ENCODE data around the gene NES.

Gene NES

DNA sequence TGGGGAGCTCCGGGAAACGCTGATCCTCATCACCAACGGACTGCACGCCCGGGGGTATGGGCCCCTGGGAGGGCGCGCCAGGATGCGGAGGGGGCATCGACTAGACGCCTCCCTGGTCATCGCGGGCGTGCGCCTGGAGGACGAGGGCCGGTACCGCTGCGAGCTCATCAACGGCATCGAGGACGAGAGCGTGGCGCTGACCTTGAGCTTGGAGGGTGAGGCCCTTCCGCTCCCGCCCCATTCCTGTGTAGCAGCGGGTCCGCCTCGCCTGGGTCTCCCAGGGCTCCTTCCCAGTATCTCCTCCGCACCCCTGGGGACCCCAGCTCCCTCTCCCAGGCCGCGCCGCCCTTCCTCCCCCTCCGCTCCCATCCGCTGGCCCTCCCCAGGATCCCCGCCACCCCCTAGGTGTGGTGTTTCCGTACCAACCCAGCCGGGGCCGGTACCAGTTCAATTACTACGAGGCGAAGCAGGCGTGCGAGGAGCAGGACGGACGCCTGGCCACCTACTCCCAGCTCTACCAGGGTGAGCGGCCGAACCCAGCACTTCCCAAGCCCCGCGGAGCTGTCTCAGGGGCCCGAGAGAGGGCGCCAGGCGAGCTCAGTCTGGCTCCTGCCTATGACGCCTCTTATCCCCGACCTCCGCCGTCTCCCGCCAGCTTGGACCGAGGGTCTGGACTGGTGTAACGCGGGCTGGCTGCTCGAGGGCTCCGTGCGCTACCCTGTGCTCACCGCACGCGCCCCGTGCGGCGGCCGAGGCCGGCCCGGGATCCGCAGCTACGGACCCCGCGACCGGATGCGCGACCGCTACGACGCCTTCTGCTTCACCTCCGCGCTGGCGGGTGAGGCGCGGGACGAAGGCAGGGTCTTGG is 53.0 kb downstream of the NES start:
- Histone ChIP-seq H3K9me3 (ENCODE audit: insufficient read depth, low read length) (no peaks in the 10 kb centered on the region), H3K4me3 (ENCODE audit: insufficient read depth, low read length, poor library complexity, severe bottlenecking) (no peak overlapping the region), H3K36me3 (ENCODE audit: low read length) (no peaks in the 10 kb centered on the region), H3K79me2 (ENCODE audit: insufficient read depth, low read length) (no peaks in the 10 kb centered on the region), H3K4me2 (ENCODE audit: low read depth, low read length, poor library complexity, severe bottlenecking) (no peak overlapping the region), H2AFZ (ENCODE audit: low read depth, low read length, severe bottlenecking) (no peak overlapping the region), H3F3A (ENCODE audit: insufficient read depth) (0 out of 2 replicates have a peak, but pooled peaks cover 3% of the 10 kb centered on the region), H3K9ac (ENCODE audit: low read length) (no peak overlapping the region), H3K27me3 (ENCODE audit: low read length) (no peaks in the 10 kb centered on the region), H3K9me2 (replicated peaks; ENCODE audit: insufficient read depth, low read length) (no peaks in the 10 kb centered on the region), H3K27ac (ENCODE audit: low read depth, low read length) (no peak overlapping the region), H4K20me1 (ENCODE audit: low read depth, low read length) (no peaks in the 10 kb centered on the region)
- TF ChIP-seq EZH2phosphoT487 (conservative IDR thresholded peaks at IDR 0.05; ENCODE audit: low read length): no peak
- TF ChIP-seq, protein P1, sequence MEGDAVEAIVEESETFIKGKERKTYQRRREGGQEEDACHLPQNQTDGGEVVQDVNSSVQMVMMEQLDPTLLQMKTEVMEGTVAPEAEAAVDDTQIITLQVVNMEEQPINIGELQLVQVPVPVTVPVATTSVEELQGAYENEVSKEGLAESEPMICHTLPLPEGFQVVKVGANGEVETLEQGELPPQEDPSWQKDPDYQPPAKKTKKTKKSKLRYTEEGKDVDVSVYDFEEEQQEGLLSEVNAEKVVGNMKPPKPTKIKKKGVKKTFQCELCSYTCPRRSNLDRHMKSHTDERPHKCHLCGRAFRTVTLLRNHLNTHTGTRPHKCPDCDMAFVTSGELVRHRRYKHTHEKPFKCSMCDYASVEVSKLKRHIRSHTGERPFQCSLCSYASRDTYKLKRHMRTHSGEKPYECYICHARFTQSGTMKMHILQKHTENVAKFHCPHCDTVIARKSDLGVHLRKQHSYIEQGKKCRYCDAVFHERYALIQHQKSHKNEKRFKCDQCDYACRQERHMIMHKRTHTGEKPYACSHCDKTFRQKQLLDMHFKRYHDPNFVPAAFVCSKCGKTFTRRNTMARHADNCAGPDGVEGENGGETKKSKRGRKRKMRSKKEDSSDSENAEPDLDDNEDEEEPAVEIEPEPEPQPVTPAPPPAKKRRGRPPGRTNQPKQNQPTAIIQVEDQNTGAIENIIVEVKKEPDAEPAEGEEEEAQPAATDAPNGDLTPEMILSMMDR (IDR thresholded peaks at IDR 0.05; ENCODE audit: insufficient read depth, low read length, poor library complexity, severe bottlenecking): no peak

DNA sequence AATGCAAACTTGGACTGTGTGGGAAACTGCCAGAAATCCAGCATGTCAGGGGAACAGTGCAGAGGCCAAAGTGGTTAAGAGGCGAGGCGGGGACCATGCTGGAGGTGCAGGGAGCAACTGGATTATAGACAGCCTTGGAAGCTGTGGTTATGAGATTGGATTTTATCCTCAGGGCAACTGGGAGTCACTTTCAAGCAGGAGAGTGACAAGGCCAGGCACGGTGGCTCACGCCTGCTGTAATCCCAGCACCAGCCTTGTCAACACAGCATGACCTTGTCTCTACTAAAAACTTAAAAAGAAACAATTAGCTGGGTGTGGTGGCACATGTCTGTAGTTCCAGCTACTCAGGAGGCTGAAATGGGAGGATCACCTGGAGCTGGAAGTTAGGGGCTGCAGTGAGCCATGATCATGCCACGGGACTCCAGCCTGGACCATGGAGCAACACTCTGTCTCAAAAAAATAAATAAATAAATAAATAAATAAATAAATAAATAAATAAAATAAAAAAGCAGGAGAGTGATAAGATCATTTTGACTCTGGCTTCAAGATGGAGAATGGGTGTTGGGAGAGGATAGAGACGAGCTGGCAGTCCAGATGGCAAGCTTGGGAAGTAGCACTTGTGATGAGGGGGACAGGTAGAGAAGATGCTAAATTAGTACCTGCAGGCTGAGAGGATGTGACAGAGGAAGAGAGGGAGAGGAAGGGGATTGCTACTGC is 54.5 kb downstream of the NES start:
- no peak overlapping the region for H3K9ac ChIP-seq (ENCODE audit: low read length)
- H4K20me1 ChIP-seq (ENCODE audit: low read depth, low read length): no peaks in the 10 kb centered on the region
- H3K9me2 ChIP-seq (replicated peaks; ENCODE audit: insufficient read depth, low read length): no peaks in the 10 kb centered on the region
- H3K27ac ChIP-seq (ENCODE audit: low read depth, low read length): no peak overlapping the region
- H3K79me2 ChIP-seq (ENCODE audit: insufficient read depth, low read length): no peaks in the 10 kb centered on the region
- no peak for TF ChIP-seq EZH2phosphoT487 (conservative IDR thresholded peaks at IDR 0.05; ENCODE audit: low read length)
- TF ChIP-seq, protein P1 (IDR thresholded peaks at IDR 0.05; ENCODE audit: insufficient read depth, low read length, poor library complexity, severe bottlenecking): no peak
- H3K27me3 ChIP-seq (ENCODE audit: low read length): no peaks in the 10 kb centered on the region
- H3K4me3 ChIP-seq (ENCODE audit: insufficient read depth, low read length, poor library complexity, severe bottlenecking): no peak overlapping the region
- H3K9me3 ChIP-seq (ENCODE audit: insufficient read depth, low read length): no peaks in the 10 kb centered on the region
- H3K4me2 ChIP-seq (ENCODE audit: low read depth, low read length, poor library complexity, severe bottlenecking): no peak overlapping the region
- H3K36me3 ChIP-seq (ENCODE audit: low read length): no peaks in the 10 kb centered on the region
- H2AFZ ChIP-seq (ENCODE audit: low read depth, low read length, severe bottlenecking): no peak overlapping the region
- 0 out of 2 replicates have a peak, but pooled peaks cover 3% of the 10 kb centered on the region for H3F3A ChIP-seq (ENCODE audit: insufficient read depth)

DNA sequence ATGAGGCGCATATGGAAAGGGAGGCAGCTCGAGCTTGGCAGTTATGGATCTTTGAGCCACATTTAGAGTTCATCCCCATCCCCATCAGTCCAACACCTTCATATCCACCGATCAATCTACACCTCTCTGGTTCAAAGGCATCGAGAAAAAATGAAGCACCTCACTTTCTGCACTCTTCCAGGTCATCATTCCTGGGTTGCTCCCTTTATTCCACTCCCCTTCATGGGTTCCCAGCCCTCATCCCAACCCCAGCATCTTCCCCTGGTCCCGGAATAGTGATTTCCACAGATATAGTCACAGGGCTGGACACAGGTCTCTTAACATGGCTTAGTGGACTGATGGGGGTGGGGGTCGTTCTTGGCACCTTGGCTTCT is 57.6 kb downstream of the NES start:
- no peak overlapping the region for H3K4me3 ChIP-seq (ENCODE audit: insufficient read depth, low read length, poor library complexity, severe bottlenecking)
- TF ChIP-seq, protein P1 (IDR thresholded peaks at IDR 0.05; ENCODE audit: insufficient read depth, low read length, poor library complexity, severe bottlenecking): no peak
- no peak for TF ChIP-seq EZH2phosphoT487 (conservative IDR thresholded peaks at IDR 0.05; ENCODE audit: low read length)
- H3F3A ChIP-seq (ENCODE audit: insufficient read depth): no peaks in the 10 kb centered on the region
- no peak overlapping the region for H3K27ac ChIP-seq (ENCODE audit: low read depth, low read length)
- H4K20me1 ChIP-seq (ENCODE audit: low read depth, low read length): no peaks in the 10 kb centered on the region
- no peaks in the 10 kb centered on the region for H3K9me2 ChIP-seq (replicated peaks; ENCODE audit: insufficient read depth, low read length)
- no peaks in the 10 kb centered on the region for H3K27me3 ChIP-seq (ENCODE audit: low read length)
- no peak overlapping the region for H2AFZ ChIP-seq (ENCODE audit: low read depth, low read length, severe bottlenecking)
- no peaks in the 10 kb centered on the region for H3K79me2 ChIP-seq (ENCODE audit: insufficient read depth, low read length)
- no peak overlapping the region for H3K4me2 ChIP-seq (ENCODE audit: low read depth, low read length, poor library complexity, severe bottlenecking)
- no peak overlapping the region for H3K9ac ChIP-seq (ENCODE audit: low read length)
- no peaks in the 10 kb centered on the region for H3K36me3 ChIP-seq (ENCODE audit: low read length)
- no peaks in the 10 kb centered on the region for H3K9me3 ChIP-seq (ENCODE audit: insufficient read depth, low read length)

All from SU-DHL-6 (cell line).